ENCODE data around the gene AKAP6. TPM values are rescaled to one million over a fixed set of nuclear protein-coding genes. Genes with fewer than 3 reads are reported as not detected.

The AKAP6 gene
- total and polyA plus RNA-seq, 7 donors = 0.60 to 56.2 (median 29.5) TPM; not detected in 1

GRCh38 chr14:32546246-32546645, 217.1 kb downstream of the AKAP6 start:
- no peak for TF ChIP-seq POLR2A (IDR thresholded peaks at IDR 0.05)
- no peak for TF ChIP-seq EP300 (IDR thresholded peaks at IDR 0.05)
- no peak for TF ChIP-seq CTCF (IDR thresholded peaks at IDR 0.05)
- no peak for TF ChIP-seq POLR2AphosphoS5 (IDR thresholded peaks at IDR 0.05)
- Histone ChIP-seq H3K4me3 (no peak overlapping the region), H3K9me3 (no peaks in the 10 kb centered on the region), H3K4me1 (peaks cover 0 to 35% (median 0%) of the 10 kb centered on the region in 4 donors), H3K36me3 (peaks cover 0 to 13% (median 0%) of the 10 kb centered on the region in 4 donors), H3K27ac (peak overlapping the region in 1 of 4 donors; percentile 20), H3K27me3 (no peaks in the 10 kb centered on the region)
- intact Hi-C loops (cut with DNase I) = no loop called here
- WGBS, 2 donors = 76 to 80% methylated on average over 2 of the region's 2 CpGs
- DNase-seq = no peak

- Histone ChIP-seq H3K27ac (peak overlapping the region in 1 of 4 donors; percentile 1), H3K27me3 (no peaks in the 10 kb centered on the region), H3K4me3 (no peak overlapping the region), H3K9me3 (no peaks in the 10 kb centered on the region), H3K4me1 (peaks cover 0 to 8% (median under 1%) of the 10 kb centered on the region in 4 donors), H3K36me3 (no peaks in the 10 kb centered on the region)
- TF ChIP-seq EP300 (IDR thresholded peaks at IDR 0.05) (no peak), CTCF (IDR thresholded peaks at IDR 0.05) (no peak), POLR2A (IDR thresholded peaks at IDR 0.05) (no peak), POLR2AphosphoS5 (IDR thresholded peaks at IDR 0.05) (no peak)
- intact Hi-C loops (cut with DNase I) = no loop called here
- no peak for DNase-seq
These were observed 223.7 kb downstream of the AKAP6 start for GRCh38 chr14:32552766-32553165.

GRCh38 chr14:32559048-32559447, 229.9 kb downstream of the AKAP6 start:
- 58 to 78% methylated on average over 1 of the region's 1 CpG for WGBS, 2 donors
- TF ChIP-seq CTCF (IDR thresholded peaks at IDR 0.05) (no peak), EP300 (IDR thresholded peaks at IDR 0.05) (no peak), POLR2A (IDR thresholded peaks at IDR 0.05) (no peak), POLR2AphosphoS5 (IDR thresholded peaks at IDR 0.05) (no peak)
- intact Hi-C loops (cut with DNase I) = loop anchor here (5.0 kb wide), 2 partner anchors 87 to 302 kb away; no protein-coding TSS in a partner anchor

GRCh38 chr14:32559590-32559989, 230.5 kb downstream of the AKAP6 start:
- TF ChIP-seq POLR2A (IDR thresholded peaks at IDR 0.05) = no peak
- TF ChIP-seq CTCF (IDR thresholded peaks at IDR 0.05) = no peak
- TF ChIP-seq EP300 (IDR thresholded peaks at IDR 0.05) = no peak
- no peak for TF ChIP-seq POLR2AphosphoS5 (IDR thresholded peaks at IDR 0.05)
- peak overlapping the region; percentile 15 to 84 (median 65) for H3K27ac ChIP-seq
- H3K27me3 ChIP-seq = no peaks in the 10 kb centered on the region
- no peaks in the 10 kb centered on the region for H3K9me3 ChIP-seq
- no peak overlapping the region for H3K4me3 ChIP-seq
- H3K36me3 ChIP-seq = no peaks in the 10 kb centered on the region
- intact Hi-C loops (cut with DNase I) = loop anchor here (5.0 kb wide), 2 partner anchors 87 to 302 kb away; no protein-coding TSS in a partner anchor
- WGBS, 2 donors = 72 to 90% methylated on average over 1 of the region's 1 CpG
- DNase-seq = no peak
- peaks cover 0 to 43% (median 36%) of the 10 kb centered on the region in 4 donors for H3K4me1 ChIP-seq

More at GRCh38 chr14:32559048-32559447, 229.9 kb downstream of the AKAP6 start:
- Histone ChIP-seq H3K27me3 (no peaks in the 10 kb centered on the region), H3K4me1 (peaks cover 0 to 39% (median 31%) of the 10 kb centered on the region in 4 donors), H3K36me3 (no peaks in the 10 kb centered on the region), H3K9me3 (no peaks in the 10 kb centered on the region), H3K4me3 (no peak overlapping the region), H3K27ac (peak overlapping the region in 2 of 4 donors; percentile 77 to 84)
- no peak for DNase-seq
